ENCODE data around the gene MRPL16. TPM values are rescaled to one million over a fixed set of nuclear protein-coding genes. Genes with fewer than 3 reads are reported as not detected.
"Not testable (repeated sequence)": the region's sequence is repeated elsewhere in the genome, so short reads cannot be mapped to it uniquely, and the experiment has no call there.

Gene MRPL16
- total RNA-seq, 2 donors from 2014 or later: 58.7 to 75.5 TPM

- H3K9me3 Mint-ChIP-seq: no peaks in the 10 kb centered on the region
- ATAC-seq (no peak), DNase-seq (ENCODE audit: low spot score) (no peak)
- H3K4me3 Mint-ChIP-seq: no peak overlapping the region
- peaks cover 13% of the 10 kb centered on the region for H3K36me3 Mint-ChIP-seq
- H3K27me3 Mint-ChIP-seq: no peaks in the 10 kb centered on the region
- H3K27ac Mint-ChIP-seq: peak overlapping the region in 1 of 2 donors; percentile 74
- H3K4me1 Mint-ChIP-seq (ENCODE audit: low read depth in 2 of 2): peaks cover 2 to 11% of the 10 kb centered on the region in 2 donors
Observed at GRCh38 chr11:59801160-59801706, 9.3 kb downstream of the MRPL16 start.

DNA sequence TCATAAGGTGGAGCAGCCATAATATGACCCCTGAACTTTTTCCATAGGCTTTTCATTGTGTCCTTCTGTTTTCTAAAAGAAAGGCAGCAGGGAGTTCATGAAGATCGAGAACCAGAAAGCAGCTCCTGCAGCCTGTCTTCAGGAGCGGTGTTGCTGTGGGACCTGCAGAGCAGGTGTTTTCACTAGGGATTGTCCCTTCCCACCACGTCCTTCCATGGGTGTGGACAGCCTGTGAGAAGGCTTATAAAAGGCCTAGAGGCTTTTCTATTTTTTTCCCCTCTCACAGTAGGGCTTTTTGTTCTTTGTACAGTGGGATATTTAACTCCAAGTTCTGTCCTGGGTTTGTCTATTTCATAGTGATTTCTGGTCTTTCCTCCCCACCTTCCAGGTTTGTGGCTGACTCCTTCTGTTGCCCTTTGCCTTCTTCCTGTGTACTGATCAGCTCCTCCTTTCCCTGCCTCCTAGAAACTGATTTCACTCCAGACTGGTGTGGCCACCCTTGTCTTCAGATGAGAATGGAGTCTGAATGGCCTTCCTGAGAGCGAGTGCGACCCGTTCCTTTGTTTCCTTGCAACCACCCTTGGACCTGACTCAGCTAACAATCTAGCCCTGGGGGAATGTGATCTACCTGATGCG is 10.1 kb downstream of the MRPL16 start:
- Mint-ChIP-seq H3K36me3 (peaks cover 18% of the 10 kb centered on the region), H3K27me3 (no peaks in the 10 kb centered on the region)
- no peak for ATAC-seq

DNA sequence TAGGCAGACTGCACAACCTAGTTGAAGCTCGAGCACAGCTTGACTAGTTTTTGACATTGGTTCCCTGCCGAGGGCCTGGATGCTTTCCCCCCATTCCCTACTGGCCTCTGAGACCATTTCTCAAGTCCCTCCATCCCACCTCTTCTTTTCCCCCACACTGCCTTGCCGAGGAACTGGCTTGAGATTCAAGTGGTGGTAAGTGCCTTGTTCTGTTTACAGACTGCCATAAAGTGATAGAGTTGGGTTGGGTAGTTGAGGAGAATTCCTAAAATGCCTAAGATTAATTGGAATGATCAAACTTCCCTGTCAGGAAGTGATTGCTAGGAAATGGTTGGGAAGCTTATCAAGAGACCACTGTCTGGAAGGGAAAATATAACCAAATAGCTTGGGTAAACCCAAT is 16.2 kb downstream of the MRPL16 start:
- DNase-seq (ENCODE audit: low spot score) (no peak), ATAC-seq (no peak)
- Mint-ChIP-seq H3K27me3 (no peaks in the 10 kb centered on the region), H3K9me3 (no peaks in the 10 kb centered on the region), H3K4me1 (ENCODE audit: low read depth in 2 of 2) (peaks cover 0 to 3% of the 10 kb centered on the region in 2 donors), H3K27ac (no peak overlapping the region), H3K36me3 (peaks cover 44% of the 10 kb centered on the region), H3K4me3 (no peak overlapping the region)

More for the DNA sequence above, 10.1 kb downstream of the MRPL16 start:
- Mint-ChIP-seq H3K9me3 (no peaks in the 10 kb centered on the region), H3K4me1 (ENCODE audit: low read depth in 2 of 2) (peaks cover 2 to 11% of the 10 kb centered on the region in 2 donors), H3K4me3 (no peak overlapping the region), H3K27ac (peak overlapping the region in 1 of 2 donors; percentile 74)
- DNase-seq (ENCODE audit: low spot score): no peak

DNA sequence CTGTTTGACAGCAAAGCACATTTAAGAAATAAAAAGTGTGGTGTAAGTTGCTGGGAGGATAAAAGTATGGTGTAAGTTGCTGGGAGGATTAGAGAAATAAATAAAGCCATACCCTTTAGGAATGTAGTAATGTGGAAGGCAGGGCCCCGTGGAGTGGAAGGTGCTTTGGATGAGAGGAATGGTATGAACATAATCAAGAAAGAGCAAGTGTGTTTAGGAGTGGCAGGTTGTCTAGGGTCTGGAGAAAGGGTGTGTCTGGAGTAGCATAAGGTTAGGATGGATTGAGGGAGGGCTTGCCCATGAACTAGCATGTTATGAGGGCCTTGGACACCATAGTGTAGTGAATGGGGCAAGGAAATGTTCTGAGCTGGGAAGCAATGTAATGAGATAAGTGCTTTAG is 18.1 kb downstream of the MRPL16 start:
- Mint-ChIP-seq H3K9me3 (no peaks in the 10 kb centered on the region), H3K36me3 (peaks cover 46% of the 10 kb centered on the region), H3K27ac (no peak overlapping the region), H3K27me3 (no peaks in the 10 kb centered on the region), H3K4me1 (ENCODE audit: low read depth in 2 of 2) (peaks cover 6 to 7% of the 10 kb centered on the region in 2 donors), H3K4me3 (no peak overlapping the region)
- DNase-seq (ENCODE audit: low spot score) (no peak), ATAC-seq (no peak)

DNA sequence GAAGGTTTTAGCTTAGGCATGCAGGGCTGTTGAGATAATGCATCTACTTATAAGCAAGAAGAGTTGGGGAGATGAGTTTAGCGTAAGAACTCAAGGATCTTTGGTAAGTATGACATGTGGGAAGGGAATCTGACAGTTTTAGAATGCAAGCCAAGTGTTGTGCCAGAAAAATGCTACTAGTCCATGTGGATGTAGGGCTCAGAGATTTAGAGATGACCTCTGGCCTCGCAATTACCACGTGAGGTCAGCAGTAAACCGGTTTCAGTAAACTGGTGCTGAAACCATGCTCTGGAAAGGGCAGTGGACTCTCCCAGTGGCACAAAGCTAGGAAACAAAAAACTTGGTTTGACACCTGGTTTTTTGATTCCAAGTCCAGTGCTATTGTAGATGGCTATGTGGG is 18.9 kb downstream of the MRPL16 start:
- peaks cover 8 to 16% of the 10 kb centered on the region in 2 donors for H3K4me1 Mint-ChIP-seq (ENCODE audit: low read depth in 2 of 2)
- H3K9me3 Mint-ChIP-seq: no peaks in the 10 kb centered on the region
- H3K36me3 Mint-ChIP-seq: peaks cover 45% of the 10 kb centered on the region
- DNase-seq (ENCODE audit: low spot score) (no peak), ATAC-seq (no peak)
- H3K27me3 Mint-ChIP-seq: no peaks in the 10 kb centered on the region
- H3K27ac Mint-ChIP-seq: no peak overlapping the region
- no peak overlapping the region for H3K4me3 Mint-ChIP-seq

- Mint-ChIP-seq H3K9me3 (no peaks in the 10 kb centered on the region), H3K36me3 (peaks cover 35% of the 10 kb centered on the region), H3K27me3 (no peaks in the 10 kb centered on the region), H3K4me1 (ENCODE audit: low read depth in 2 of 2) (peaks cover 22 to 36% of the 10 kb centered on the region in 2 donors), H3K4me3 (no peak overlapping the region), H3K27ac (peak overlapping the region in 1 of 2 donors; percentile 12)
- ATAC-seq (no peak), DNase-seq (ENCODE audit: low spot score) (no peak)
Observed at GRCh38 chr11:59787816-59788215, 22.8 kb downstream of the MRPL16 start.

GRCh38 chr11:59787255-59787588 is 23.4 kb downstream of the MRPL16 start:
- Mint-ChIP-seq H3K27me3 (no peaks in the 10 kb centered on the region), H3K9me3 (no peaks in the 10 kb centered on the region), H3K4me1 (ENCODE audit: low read depth in 2 of 2) (peaks cover 23 to 42% of the 10 kb centered on the region in 2 donors), H3K4me3 (no peak overlapping the region), H3K27ac (peak overlapping the region; percentile 5 to 12), H3K36me3 (peaks cover 31% of the 10 kb centered on the region)
- DNase-seq (ENCODE audit: low spot score) (no peak), ATAC-seq (no peak)

DNA sequence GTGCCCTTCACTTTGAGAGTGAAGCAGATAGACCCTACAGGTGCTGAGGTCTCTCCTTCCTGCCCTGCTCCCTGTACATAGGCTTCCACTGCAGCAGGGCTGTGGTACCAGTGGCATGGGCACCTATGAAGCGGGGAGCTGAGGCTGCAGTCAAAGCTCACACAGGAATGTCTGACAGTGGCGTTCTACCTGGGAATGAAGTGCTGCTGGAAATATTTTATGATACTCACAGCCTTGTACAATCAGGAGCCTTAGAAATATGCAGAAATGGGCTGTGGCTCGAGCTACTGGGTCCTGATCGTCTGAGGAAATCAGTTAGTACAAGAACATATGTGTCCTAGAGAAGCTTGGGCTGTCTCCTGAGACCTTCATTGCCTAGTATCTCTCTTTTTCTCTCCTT is 24.8 kb downstream of the MRPL16 start:
- DNase-seq (ENCODE audit: low spot score) (no peak), ATAC-seq (no peak)
- Mint-ChIP-seq H3K36me3 (peaks cover 32% of the 10 kb centered on the region), H3K4me1 (ENCODE audit: low read depth in 2 of 2) (peaks cover 28 to 51% of the 10 kb centered on the region in 2 donors), H3K4me3 (no peak overlapping the region), H3K27ac (no peak overlapping the region), H3K9me3 (peaks cover 2% of the 10 kb centered on the region), H3K27me3 (no peaks in the 10 kb centered on the region)

DNA sequence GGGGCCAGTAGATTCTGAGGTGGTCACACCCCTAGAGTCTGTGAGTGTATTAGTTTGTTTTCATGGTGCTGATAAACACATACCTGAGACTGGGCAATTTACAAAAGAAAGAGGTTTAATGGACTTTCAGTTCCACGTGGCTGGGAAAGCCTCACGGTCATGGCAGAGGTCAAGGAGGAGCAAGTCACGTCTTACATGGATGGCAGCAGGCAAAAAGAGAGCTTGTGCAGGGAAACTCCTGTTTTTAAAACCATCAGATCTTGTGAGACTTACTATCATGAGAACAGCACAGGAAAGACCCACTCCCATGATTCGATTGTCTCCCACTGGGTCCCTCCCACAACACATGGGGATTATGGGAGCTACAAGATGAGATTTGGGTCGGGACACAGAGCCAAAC is 26.1 kb downstream of the MRPL16 start:
- DNase-seq (ENCODE audit: low spot score); H3K9me3 Mint-ChIP-seq; H3K27me3 Mint-ChIP-seq: not testable (repeated sequence)
- ATAC-seq: peak in 1 of 2 donors; percentile 51
- Mint-ChIP-seq H3K4me3 (peak overlapping the region; percentile 46), H3K4me1 (ENCODE audit: low read depth in 2 of 2) (peaks cover 33 to 58% of the 10 kb centered on the region in 2 donors), H3K27ac (peak overlapping the region; percentile 66 to 78), H3K36me3 (peaks cover 31% of the 10 kb centered on the region)

GRCh38 chr11:59783632-59784090 is 26.9 kb downstream of the MRPL16 start:
- Mint-ChIP-seq H3K36me3 (peaks cover 31% of the 10 kb centered on the region), H3K27ac (peak overlapping the region; percentile 66 to 78), H3K9me3 (peaks cover 2% of the 10 kb centered on the region), H3K27me3 (no peaks in the 10 kb centered on the region), H3K4me3 (peak overlapping the region; percentile 46), H3K4me1 (ENCODE audit: low read depth in 2 of 2) (peaks cover 34 to 62% of the 10 kb centered on the region in 2 donors)
- ATAC-seq (peak; percentile 81 to 86), DNase-seq (ENCODE audit: low spot score) (peak; percentile 61)

DNA sequence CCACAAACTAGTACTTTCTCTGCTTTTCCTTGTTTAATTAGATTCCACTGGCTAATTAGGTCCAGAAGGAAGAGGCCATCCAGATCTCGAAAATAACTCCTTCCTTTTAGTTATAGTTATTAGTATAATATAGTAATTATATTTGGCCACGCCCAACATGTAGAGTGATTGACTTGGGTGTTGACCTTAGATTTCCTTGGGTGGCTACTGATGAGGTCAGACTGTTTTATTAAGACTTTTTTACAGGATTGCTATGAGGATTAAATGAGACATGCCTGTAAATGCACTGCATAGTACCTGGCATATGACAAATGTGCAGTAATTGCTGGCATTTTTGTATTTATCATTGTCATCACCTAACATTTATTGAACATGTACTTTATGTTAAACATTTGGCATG is 28.5 kb downstream of the MRPL16 start:
- no peak overlapping the region for H3K4me3 Mint-ChIP-seq
- peaks cover 38 to 56% of the 10 kb centered on the region in 2 donors for H3K4me1 Mint-ChIP-seq (ENCODE audit: low read depth in 2 of 2)
- H3K36me3 Mint-ChIP-seq: peaks cover 25% of the 10 kb centered on the region
- H3K27ac Mint-ChIP-seq: peak overlapping the region; percentile 66 to 78
- ATAC-seq (no peak), DNase-seq (ENCODE audit: low spot score) (no peak)
- peaks cover 2% of the 10 kb centered on the region for H3K9me3 Mint-ChIP-seq
- no peaks in the 10 kb centered on the region for H3K27me3 Mint-ChIP-seq

DNA sequence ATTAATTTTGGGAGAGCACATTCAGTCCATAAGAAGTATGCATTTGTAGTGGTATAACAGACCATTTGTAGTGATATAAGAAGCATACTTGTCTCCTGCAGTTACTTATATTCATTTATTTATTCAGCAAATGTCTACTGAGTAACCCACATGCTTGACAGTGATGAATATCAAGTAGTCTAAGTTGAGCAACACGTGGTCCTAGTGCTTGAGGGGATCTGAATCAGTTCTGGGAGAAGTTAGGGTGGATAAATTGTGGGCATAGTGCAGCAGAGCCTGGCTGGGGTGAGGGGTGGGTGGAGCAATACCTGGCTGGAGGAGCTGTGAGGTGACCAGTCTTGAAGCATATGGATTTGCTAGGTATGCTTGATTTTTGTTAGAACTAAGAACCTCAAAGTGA is 31.1 kb downstream of the MRPL16 start:
- Mint-ChIP-seq H3K4me1 (ENCODE audit: low read depth in 2 of 2) (peaks cover 45 to 64% of the 10 kb centered on the region in 2 donors), H3K36me3 (peaks cover 17% of the 10 kb centered on the region)
- ATAC-seq: no peak

DNA sequence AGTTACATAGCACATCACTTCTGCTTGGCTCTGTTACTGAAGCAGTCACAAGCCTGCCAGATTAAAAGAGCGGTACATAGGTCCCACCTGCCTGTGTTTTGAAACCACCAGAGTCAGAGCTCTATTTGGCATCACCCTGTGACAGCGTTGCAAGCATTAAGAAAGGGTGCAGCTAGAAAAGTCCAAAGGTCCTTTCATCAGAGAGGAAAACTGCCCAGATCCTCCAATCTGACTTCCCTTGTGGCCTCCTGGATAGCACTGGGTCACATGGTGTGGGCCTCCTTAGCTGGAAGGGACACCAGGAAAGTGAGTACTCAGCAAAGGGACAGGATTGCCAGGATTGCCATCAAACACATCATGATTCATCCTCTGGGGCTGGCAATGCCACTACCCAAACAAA is 32.5 kb downstream of the MRPL16 start:
- Mint-ChIP-seq H3K27ac (peak overlapping the region in 1 of 2 donors; percentile 50), H3K4me1 (ENCODE audit: low read depth in 2 of 2) (peaks cover 38 to 53% of the 10 kb centered on the region in 2 donors), H3K36me3 (peaks cover 12% of the 10 kb centered on the region), H3K4me3 (no peak overlapping the region), H3K9me3 (peaks cover 2% of the 10 kb centered on the region), H3K27me3 (no peaks in the 10 kb centered on the region)
- peak in 1 of 2 donors; percentile 20 for ATAC-seq
- DNase-seq (ENCODE audit: low spot score): no peak

More for the DNA sequence above, 31.1 kb downstream of the MRPL16 start:
- Mint-ChIP-seq H3K9me3 (peaks cover 2% of the 10 kb centered on the region), H3K27me3 (no peaks in the 10 kb centered on the region), H3K27ac (peak overlapping the region in 1 of 2 donors; percentile 38), H3K4me3 (no peak overlapping the region)
- DNase-seq (ENCODE audit: low spot score): no peak

DNA sequence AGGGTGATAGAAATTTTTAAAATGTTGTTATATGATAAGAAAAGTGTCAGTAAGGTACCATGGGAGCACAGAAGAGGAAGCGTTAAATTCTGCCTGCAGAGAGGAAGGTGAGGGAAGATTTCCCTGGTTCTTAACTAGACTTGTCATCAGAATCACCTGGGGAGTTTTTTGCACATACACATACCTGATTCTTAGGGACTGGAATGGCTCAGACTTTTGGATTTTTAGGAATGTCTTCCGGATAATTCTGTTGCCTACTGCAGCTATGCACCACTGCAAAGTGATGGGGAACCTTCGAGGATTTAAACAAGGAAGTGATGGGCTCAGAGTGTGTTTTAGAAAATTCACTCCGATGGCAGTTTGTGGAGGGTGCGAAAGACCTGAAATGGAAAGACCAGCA is 33.5 kb downstream of the MRPL16 start:
- Mint-ChIP-seq H3K9me3 (peaks cover 2% of the 10 kb centered on the region), H3K36me3 (peaks cover 9% of the 10 kb centered on the region), H3K4me3 (peak overlapping the region; percentile 45), H3K4me1 (ENCODE audit: low read depth in 2 of 2) (peaks cover 41 to 53% of the 10 kb centered on the region in 2 donors), H3K27ac (peak overlapping the region; percentile 50 to 58), H3K27me3 (no peaks in the 10 kb centered on the region)
- no peak for ATAC-seq
- no peak for DNase-seq (ENCODE audit: low spot score)
